GM19463 (cell line): ENCODE results near the gene CNPY4.
"Not testable (repeated sequence)": the region's sequence is repeated elsewhere in the genome, so short reads cannot be mapped to it uniquely, and the experiment has no call there.

Source experiments
- ATAC-seq: cut with Tn5 transposase; IDR thresholded peaks from one replicate; pipeline ENCODE4 v1.9.1; 2021; ENCODE audit warnings: mild to moderate bottlenecking, moderate library complexity; ENCODE audit not compliant: unreplicated experiment

Gene CNPY4

DNA sequence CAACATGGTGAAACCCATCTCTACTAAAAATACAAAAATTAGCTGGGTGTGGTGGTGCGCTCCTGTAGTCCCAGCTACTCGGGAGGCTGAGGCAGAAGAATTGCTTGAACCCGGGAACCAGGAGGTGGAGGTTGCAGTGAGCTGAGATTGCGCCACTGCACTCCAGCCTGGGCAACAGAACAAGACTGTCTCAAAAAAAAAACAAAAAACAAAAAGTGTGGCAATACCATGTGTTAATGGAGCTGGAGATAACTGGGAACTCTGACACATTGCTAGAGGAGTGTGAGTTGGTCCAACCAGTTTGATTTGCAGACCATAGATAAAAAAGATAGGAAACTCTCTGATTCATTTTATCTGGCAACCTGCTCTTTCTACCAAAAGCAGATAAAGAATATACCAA, 26.9 kb downstream of the CNPY4 start:
- not testable (repeated sequence) for ATAC-seq

- ATAC-seq, result no peak
Observed at GRCh38 chr7:100147278-100147677, 27.8 kb downstream of the CNPY4 start.

DNA sequence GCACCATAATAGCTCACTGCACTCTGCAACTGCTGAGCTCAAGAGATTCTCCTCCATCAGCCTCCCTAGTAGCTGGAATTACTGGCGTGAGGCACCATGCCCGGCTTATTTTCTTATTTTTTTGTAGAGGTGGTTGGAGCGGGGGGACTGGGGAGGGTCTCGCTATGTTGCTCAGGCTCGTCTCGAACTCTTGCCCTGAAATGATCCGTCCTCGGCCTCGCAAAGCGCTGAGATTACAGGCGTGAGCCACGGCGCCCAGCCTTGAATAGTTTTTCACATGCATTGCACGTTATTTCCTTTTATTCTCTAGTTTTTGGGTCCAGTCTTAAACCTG, 28.8 kb downstream of the CNPY4 start:
- ATAC-seq, result no peak

DNA sequence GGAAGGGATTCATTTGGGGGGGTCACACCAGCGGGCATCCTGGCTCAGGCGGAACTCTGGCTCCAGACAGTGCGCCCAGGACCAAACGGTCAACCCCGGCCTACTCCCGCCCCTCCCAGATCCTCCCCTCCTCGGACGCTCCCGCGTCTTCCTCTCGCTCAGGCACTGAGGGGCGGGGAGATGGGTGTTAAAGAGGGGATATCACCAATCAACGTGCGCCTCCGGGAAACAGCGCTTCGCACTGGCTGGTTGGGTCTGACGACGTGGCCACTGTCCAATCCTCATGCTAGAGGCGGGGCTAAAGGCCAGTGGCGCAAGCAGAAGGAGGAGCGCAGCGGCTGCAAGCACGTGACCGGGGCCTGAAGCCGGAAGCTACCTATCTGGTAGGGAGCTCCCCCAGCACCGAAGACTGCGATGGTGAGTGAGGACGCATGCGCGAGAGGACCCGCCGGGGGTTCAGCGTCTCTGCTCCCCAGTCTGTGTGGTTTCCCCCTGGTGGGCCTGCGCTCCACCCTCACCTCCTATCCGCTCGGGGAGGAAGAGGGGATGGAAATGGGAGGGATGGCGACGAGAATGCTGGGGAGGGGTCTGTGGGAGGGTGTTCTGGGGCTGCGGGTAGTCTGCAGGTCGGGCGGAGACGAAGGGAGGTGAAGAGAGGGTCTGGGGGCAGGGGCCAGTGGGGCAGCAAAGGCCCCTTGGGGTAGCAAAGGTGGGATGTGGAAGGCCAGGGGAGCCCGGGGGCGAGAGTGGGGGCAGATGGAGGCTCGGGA, 29.3 kb downstream of the CNPY4 start, which contains the start of gene LAMTOR4:
LAMTOR4 (plus strand) TSS at position 360 of the 770 bp plus-strand sequence; CDS start at position 415, 55 bp downstream.
- peak; percentile 98 for ATAC-seq

- ATAC-seq, result no peak
Observed at GRCh38 chr7:100152404-100152803, 33.0 kb downstream of the CNPY4 start.

GRCh38 chr7:100152937-100153666, 33.7 kb downstream of the CNPY4 start:
- no peak for ATAC-seq

- no peak for ATAC-seq
Observed at GRCh38 chr7:100153708-100154535, 34.5 kb downstream of the CNPY4 start.

DNA sequence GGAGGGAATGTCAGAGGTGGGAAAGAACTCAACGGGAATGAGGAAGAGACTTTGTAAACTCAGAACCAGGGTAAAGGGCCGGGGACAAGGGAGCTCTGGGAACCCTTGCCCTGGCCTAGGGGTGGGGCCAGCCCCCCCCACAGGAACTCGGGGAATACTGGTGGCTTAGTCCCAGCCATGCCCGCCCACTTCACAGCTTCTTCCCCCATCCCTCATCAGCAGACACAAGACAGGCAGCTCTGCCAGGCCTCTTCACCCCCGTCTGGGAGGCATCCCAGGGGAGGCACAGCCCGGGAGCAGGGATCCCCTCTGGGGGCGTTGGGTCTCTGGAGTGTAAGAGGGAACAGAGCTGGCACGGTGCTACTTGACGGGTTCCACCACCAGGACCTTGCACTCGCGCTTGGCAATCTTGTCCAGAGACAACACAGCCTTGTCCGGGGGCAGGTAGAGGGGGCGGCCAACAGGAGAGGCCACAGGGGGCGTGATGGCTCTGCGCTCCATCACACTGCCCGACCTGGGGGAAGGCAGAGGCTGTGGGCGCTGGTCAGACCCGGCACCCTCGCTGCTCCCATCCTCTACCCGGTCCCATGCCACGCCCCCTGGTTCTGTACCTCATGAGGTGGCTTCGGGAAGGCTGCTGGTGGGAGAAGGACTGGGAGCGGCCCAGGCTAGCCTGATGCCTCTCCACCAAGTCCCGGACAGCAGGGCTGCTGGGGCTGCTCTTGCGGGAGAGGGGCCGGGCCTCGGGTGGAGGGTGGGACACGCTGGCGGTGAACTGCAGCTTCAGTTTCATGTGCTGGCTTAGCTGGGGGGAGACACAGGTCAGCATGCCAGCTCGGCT, 35.4 kb downstream of the CNPY4 start:
- no peak for ATAC-seq

DNA sequence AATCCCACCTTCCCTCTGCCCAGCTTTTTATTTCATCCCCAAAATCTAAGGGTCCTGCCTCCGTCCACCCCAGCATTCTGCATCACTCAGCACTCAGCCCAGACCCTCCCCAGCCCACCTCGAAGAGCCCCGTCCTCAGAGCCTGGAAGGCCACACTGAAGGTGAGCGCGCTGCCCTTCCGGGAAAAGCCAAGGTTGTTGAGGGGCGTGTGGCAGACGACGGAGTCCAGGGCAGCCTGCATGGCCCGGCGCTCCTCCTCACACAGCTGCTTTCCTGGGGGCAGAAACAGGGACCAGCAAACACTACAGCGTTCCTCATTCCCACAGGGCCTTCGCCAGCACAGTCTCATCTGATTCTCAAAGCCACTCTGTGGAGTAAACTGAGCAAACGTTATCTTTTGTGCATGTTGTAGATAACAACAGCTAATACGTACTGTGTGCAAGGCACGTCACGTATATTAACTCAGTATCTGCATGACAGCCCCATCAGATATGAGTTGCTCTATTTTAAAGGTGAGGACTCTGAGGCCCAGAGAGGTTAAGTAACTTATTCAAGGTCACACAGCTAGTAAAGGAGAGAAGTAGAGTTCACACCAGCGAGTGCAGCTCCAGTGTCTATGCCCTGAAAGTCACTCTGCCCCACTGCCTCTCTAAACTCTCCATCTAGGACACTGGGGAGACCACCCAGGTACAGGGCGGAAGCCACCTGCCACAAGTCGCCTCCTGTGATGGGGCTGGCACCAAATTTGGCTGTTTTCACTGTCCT, 36.3 kb downstream of the CNPY4 start:
- no peak for ATAC-seq

- no peak for ATAC-seq
Observed at GRCh38 chr7:100156331-100157068, 37.1 kb downstream of the CNPY4 start.

GRCh38 chr7:100157069-100157333, 37.6 kb downstream of the CNPY4 start:
- ATAC-seq, result no peak

GRCh38 chr7:100157334-100158228, 38.1 kb downstream of the CNPY4 start:
- no peak for ATAC-seq

DNA sequence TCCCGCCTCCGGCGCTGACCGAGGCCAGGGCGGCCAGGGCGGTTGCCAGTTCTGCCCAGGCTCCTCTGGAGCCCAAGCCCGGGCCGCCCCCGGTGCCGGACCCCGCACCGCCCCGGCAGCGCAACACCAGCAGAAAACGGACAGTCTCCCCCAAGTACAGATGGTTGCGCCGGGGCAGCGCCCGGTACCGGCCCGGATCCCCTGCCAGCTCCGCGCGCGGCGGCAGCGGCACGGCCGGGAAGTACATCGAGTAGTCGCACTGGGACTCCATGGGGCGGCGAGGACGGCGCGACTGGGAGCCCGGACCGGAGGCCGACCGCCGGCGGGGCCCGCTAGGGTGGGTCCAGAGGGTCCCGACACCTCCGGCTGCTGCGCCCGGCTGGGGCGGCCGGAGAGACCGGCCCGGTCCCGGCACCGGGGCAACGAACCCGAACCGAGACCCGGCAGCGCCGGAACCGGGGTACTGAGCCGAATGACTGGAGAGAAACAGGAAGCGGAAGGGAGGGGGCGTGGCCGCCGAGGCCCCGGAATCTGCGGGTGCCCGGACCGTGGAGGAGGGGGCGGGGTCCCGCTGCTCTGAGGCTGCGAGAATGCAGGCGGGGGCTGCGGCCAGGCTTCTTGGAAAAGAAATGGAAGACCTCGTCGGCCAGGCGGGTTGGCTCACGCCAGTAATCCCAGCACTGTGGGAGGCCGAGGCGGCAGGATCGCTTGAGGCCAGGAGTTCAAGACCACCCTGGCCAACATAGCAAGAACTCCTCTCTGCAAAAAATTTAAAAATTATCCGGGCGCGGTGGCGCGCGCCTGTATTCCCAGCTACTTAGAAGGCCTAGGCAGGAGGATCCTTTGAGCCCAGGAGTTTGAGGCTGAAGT, 39.0 kb downstream of the CNPY4 start, which contains the start of gene TRAPPC14:
TRAPPC14 (minus strand) TSS at position 495 of the 870 bp plus-strand sequence; CDS start at position 271, 224 bp downstream.
- peak; percentile 95 for ATAC-seq

GRCh38 chr7:100159099-100159623, 39.7 kb downstream of the CNPY4 start:
- no peak for ATAC-seq

DNA sequence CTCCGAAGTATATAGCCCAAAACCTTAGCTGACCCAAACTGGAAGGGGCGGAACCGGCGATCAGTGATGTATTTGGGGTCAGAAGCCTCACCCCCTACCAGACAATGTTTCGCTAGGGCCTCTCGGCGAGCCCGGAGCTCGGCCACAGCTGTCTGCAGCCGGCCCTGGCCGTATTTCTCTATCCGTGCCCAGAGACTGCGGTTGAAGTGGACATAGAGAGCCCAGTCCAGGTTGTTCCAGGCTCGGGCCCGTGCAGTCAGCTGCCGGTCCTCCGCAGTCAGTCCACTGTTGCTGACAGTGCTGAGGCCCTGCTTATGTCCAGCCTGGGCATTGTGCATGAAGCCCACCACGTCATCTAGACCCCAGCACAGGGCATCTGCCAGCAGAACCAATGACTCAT, 40.6 kb downstream of the CNPY4 start:
- ATAC-seq, result no peak

- no peak for ATAC-seq
Observed at GRCh38 chr7:100163006-100163531, 43.6 kb downstream of the CNPY4 start.

DNA sequence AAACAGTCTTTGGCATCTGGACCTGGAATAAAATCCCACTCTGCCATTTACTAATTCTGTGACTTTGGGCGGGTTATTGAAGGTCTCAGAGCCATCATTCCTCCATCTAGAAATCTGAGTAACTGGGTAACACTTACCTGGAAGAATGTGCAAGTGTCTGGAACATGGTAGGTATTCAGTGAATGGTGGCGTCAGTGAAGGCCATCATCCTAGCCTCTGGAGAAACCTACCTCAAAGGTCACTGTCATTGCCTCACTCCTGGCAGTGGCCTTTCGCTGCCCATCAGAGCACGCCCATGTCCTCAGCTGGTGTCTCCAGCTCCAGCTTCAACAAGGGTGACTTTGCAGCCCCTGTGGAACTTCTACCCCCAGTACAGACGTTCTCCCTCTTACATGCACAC, 44.4 kb downstream of the CNPY4 start:
- ATAC-seq, result no peak
